HuH-7.5 (cell line): ENCODE measurements around the gene ECD.

Source experiments
- DNase-seq: peaks from one replicate; pipeline ENCODE4 v3.0.0; 2011; ENCODE audit warnings: low spot score

ECD gene

DNA sequence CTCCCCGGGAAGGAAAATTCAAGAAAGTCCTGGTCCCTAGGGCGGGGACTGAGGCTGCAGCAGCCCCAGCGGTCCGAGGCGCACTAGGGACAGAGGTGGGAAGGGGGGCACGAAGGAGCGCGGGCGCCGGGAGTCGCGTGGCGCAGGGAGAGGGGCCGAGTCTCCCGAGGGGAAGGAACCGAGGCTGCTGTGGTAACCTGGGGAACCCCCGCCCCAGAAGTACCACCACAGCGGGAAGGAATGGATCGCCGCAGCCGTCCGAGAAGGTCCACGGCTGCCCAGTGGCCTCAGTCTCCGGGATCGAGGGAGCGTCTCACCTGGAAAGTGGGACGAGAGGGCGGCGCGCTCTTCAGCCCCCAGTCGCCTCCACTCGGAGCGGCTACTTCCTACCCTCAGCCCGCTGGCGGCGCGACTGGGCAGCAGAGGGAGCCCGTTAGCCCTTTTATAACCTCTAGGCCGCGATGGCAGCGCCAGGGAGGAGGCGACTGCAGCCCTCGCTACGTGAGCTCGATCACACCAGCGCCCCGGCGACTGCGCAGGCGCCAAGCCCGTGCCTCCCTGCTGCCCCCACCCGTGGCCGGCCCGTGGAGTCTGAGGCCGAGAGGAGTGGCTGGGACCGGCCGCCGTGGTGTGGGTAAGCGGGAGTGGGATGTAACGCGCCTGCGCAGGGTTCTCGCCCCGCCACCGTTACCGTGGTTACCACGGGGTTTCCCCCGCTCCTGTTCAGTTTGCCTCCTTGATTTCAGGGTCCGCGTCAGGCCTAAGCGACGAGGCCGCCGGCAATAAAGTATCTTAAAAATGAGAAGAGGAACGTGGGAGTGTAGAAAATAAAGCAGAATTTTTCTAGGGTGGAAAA lies 71.1 kb downstream of the ECD start, which contains the start of gene P4HA1:
TSS of gene P4HA1 (minus strand) at position 418 of the 856 bp plus-strand sequence. CDS start 21,983 bp downstream, outside the sequence.
- peak; percentile 81 for DNase-seq

DNA sequence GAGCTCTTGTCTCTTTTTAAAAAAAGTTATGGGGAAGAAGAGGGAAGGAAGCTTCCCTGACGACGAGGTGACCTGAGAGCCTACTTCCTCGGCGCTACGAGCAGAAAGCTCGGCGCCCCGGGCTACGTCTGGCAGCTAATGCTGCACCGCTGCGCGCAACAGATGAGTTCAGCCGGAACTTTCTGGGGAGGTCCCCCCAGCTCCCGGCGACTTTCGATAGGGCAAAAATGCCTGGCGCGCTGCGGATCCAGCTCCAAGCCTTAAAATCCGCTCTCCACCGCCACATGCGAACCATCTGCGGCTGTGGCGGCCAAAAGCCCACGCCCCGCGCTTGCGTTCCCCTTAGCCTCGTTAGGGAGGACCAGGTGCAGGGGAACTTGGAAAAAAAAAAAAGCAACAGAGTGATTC lies 71.8 kb downstream of the ECD start:
- DNase-seq = peak; percentile 21

DNA sequence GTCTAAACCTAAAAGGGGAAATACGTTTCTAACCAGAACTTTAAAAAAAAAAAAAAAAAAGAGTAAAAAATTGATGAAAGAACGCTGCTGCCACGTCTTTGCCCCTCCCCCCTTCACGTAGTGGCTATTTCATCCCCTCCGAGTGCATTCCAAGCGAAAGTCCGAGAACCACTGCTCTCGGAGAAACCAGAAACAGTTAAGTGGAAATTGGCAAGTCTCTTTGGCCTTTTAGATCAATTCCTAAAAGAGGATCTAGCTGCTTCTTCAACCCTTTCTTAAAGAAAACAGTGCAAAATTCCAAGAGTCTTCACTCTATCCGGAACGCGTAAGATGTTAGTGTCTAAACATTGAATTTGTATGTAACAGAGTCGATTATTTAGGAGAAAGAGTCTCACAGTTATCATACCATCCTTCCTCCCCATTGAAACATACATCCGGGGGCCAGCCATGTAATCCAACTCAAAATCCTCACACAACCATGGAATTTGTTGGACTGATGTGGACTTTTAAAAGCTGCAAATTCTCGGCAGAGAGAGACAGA lies 72.3 kb downstream of the ECD start:
- DNase-seq = peak; percentile 20

DNA sequence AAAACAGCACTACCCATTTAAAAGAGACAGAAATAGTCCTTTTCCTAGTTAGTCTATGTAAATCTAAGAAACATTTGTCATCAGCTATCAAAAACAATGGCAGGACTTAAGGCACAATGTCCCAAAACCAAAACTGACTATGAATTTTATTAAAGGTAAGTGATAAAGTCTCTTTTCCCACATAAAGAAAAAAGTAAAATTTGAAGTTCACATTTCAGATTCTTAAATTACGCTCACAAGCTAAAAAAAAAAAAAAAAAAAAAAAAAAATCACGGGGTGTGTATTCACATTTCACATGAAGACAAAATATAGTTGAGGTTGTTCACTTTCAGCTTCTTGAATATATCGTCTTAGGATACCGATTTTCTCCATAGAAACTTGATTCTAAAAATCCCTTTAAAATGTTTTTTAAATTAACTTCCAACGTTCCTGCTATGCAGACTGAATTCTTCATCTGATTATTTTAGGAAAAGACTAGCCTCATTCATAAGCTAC lies 72.8 kb downstream of the ECD start:
- DNase-seq = no peak

DNA sequence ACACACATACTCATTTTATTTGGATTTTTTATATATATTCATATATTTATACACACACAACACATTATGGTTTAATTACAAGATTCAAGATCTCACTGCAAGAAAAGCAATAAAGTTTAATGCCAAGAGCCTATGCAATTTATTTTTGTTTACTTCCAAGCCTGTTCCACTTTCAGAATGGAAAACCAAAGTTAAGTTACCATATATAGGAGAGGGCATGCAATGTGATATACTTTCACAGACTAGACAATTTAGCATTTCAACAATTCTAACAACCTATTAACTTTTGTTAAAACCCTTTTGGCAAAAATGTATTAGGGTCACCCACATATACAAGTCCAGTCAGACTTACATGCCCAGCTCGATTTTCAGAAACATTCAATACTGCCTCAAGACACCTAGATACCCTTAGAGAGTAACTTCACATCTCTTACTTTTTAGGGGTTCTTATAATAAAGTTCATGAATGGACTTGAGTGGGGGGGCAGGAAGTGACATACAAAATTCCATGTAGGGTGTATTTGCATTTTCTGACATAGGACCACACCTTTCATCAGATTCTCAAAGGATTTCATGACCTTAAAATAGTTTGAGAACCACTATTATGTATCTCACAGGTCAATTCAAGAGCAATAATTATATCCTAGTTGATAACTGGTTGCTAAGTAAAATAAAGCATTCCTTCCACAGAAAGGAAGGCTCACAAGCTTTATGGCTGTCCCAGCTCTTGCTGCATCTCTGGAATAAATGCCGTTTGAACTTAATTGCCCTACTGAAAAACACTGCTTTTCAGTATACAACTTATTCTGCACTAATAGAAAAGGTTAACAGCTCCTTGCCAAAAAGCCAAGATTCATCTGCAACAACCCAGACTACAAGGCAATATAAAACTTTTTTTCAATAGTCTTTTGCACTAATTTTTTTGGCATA lies 73.6 kb downstream of the ECD start:
- DNase-seq = no peak

DNA sequence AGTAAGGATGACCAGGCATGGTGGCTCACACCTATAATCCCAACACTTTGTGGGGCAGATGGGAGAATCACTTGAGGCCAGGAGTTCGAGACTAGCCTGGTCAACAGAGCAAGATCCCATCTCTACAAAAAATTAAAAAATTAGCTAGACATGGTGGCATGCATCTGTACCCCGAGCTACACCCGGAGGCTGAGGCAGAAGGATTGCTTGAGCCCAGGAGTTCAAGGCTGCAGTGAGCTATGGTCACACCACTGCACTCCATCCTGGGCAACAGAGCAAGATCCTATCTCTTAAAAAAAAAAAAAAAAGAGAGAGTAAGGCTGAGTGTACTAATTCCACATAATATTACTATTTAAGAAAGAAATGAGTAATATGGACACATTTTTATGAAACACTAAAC lies 75.0 kb downstream of the ECD start:
- DNase-seq = no peak

DNA sequence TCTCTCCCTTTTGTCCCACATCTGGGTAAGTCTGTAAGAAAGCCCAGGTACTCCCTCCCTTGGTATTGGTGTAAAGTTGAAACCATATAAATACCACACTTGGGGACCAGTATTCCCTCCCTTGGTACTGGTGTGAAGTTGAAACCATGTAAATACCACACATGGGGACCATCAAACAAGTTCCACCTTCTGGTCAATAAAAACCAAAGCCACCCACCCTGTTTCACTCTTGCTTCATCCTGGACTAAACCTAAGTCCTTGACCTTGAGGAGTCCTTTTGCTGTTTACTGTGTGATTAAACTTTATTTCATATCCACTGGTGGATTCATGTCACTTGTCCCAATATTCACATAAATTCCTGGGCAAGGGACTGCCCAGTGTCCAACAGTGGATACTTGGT lies 79.5 kb downstream of the ECD start:
- DNase-seq = no peak

DNA sequence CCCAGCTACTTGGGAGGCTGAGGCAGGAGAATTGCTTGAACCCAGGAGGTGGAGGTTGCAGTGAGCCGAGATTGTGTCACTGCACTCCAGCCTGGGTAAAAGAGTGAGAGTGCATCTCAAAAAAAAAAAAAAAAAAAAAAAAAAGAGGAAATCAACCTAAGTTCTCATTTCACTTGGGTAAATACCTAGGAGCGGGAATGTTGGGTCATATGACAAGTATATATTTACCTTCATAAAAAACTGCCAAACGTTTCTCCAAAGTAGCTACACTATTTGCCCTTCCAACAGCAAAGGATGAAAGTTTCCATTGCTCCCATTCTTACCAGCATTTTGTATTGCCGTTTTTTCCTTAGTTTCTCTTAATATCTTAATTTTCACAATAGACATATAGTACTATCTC lies 81.0 kb downstream of the ECD start:
- no peak for DNase-seq

DNA sequence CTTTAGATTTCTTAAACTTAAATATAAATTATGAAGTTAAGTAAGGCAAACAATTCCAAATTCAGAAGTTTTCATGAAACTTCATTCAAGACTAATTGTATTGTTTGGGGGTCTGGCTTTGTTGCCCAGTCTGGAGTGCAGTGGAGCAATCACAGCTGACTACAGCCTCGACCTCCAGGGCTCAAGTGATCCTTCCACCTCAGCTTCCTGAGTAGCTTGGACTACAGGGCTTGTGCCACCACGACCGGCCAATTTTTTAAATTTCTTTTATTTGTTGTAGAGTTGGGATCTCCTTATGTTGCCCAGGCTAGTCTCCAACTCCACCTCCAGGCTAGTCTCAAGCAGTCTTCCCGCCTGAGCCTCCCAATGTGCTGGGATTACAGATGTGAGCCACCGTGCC lies 83.6 kb downstream of the ECD start:
- no peak for DNase-seq
